Ovary (tissue), 9 donors: Measurements from ENCODE around the gene NTRK3. TPM values are rescaled to one million over a fixed set of nuclear protein-coding genes. Genes with fewer than 3 reads are reported as not detected.

Source experiments
- DNase-seq, 5 donors: peaks; one replicate each; pipeline ENCODE4 v3.0.0-alpha.2; 2019 to 2020
- H3K27ac ChIP-seq, 2 donors: fragments of 200-600 bp; one replicate each; pipeline versions ENCODE4 v1.5.1 to v1.8.0; 2019 to 2022
- H3K27me3 ChIP-seq: fragments of 200-600 bp; one replicate; pipeline ENCODE4 v1.8.0; 2022
- H3K36me3 ChIP-seq: fragments of 200-600 bp; sonication (generic); one replicate; pipeline ENCODE4 v1.5.1; 2019
- H3K4me1 ChIP-seq: one replicate; pipeline ENCODE4 v1.8.1; 2013; ENCODE audit warnings: mild to moderate bottlenecking, moderate library complexity; ENCODE audit not compliant: insufficient read depth
- H3K4me3 ChIP-seq: fragments of 200-600 bp; sonication (generic); one replicate; pipeline ENCODE4 v1.5.1; 2017
- H3K9me3 ChIP-seq, 2 donors: fragments of 200-600 bp in 1 of 2; sonication (generic) in 1 of 2; one replicate each; pipeline versions ENCODE4 v1.5.1 to v1.8.1; 2013 to 2019; ENCODE audit warnings: mild to moderate bottlenecking in 1 of 2, moderate library complexity in 1 of 2
- CTCF ChIP-seq, 3 donors: fragments of 450-650 bp in 2 of 3; fragments of 200-600 bp in 1 of 3; IDR thresholded peaks; one replicate each; pipeline versions ENCODE4 v1.5.1 to v1.8.0; 2016 to 2022; ENCODE audit warnings: antibody characterized with exemption in 3 of 3, mild to moderate bottlenecking in 1 of 3
- EP300 ChIP-seq: sonication (generic); formaldehyde crosslinking; IDR thresholded peaks from one replicate; pipeline ENCODE4 v1.6.1; 2017; ENCODE audit warnings: antibody characterized with exemption
- POLR2A ChIP-seq: fragments of 450-650 bp; IDR thresholded peaks from one replicate; pipeline ENCODE4 v1.6.1; 2017; ENCODE audit warnings: antibody characterized with exemption, mild to moderate bottlenecking, moderate library complexity
- WGBS, 3 donors: extraction: QIAGEN DNeasy Blood & Tissue Kit in 1 of 3; methylation state at CpG; one replicate each; pipeline versions ENCODE4 v1.1.5 to v1.1.7; 2013 to 2017; 5-methylcytosine and 5-hydroxymethylcytosine counted together
- intact Hi-C, 4 donors: fragments of 100-400 bp; cut with DNase I; formaldehyde crosslinking; loops; one replicate each; pipeline versions ENCODE4 v1.11.0 to v1.15.1; 2022 to 2023
- polyA plus RNA-seq, 2 donors: library from polyadenylated mRNA; stranded (reverse); fragments of 200-250 nt in 1 of 2; fragments of 350-450 nt in 1 of 2; fragmentation: Illumina TruSeq in 1 of 2; extraction: RNeasy Lipid Tissue Mini Kit (QIAGEN cat#74804) in 1 of 2; gene quantifications; one replicate each; pipeline ENCODE4 v1.2.3, GENCODE V29; 2013 to 2014
- total RNA-seq, 7 donors: library from RNA; depleted of rRNA in 2 of 7; stranded (reverse); fragments of >200 nt in 2 of 7; fragmentation: NEBNext Ultra II Directional in 3 of 7; extraction: Animal tissue kit (Norgen Biotek cat#: 25700) in 3 of 7; gene quantifications; one replicate each; pipeline versions ENCODE4 v1.1.0 to v1.2.4, GENCODE V29; 2016 to 2023
- donor health status: DM: no; HTN: no; CAD: no; lungs with moderate emphysema.
- donor health status: DM: no; HTN: no; CAD: no.
- donor health status: Bipolar disorder and iron deficiency.
- donor health status: DM: yes; HTN: yes; CAD: no.
- donor health status: DM: no; HTN: no; CAD: no.
- donor health status: DM: yes; HTN: yes; CAD: no.

NTRK3 gene
- total and polyA plus RNA-seq, 9 donors, result 0.77 to 14.6 (median 2.7) TPM

GRCh38 chr15:87944050-87944449 is 312.5 kb downstream of the NTRK3 start:
- intact Hi-C loops, result loop anchor here in 1 of 4 donors (10.0 kb wide), 1 partner anchor 131 kb away; no protein-coding TSS in a partner anchor
- 64 to 77% (median 65%) methylated on average over 3 of the region's 3 CpGs for WGBS, 3 donors
- Histone ChIP-seq H3K27ac (no peak overlapping the region), H3K9me3 (no peaks in the 10 kb centered on the region), H3K4me1 (no peaks in the 10 kb centered on the region), H3K27me3 (no peaks in the 10 kb centered on the region), H3K4me3 (no peak overlapping the region), H3K36me3 (no peaks in the 10 kb centered on the region)
- no peak for DNase-seq
- no peak for TF ChIP-seq POLR2A
- no peak for TF ChIP-seq EP300
- no peak for TF ChIP-seq CTCF (IDR thresholded peaks at IDR 0.05)

DNA sequence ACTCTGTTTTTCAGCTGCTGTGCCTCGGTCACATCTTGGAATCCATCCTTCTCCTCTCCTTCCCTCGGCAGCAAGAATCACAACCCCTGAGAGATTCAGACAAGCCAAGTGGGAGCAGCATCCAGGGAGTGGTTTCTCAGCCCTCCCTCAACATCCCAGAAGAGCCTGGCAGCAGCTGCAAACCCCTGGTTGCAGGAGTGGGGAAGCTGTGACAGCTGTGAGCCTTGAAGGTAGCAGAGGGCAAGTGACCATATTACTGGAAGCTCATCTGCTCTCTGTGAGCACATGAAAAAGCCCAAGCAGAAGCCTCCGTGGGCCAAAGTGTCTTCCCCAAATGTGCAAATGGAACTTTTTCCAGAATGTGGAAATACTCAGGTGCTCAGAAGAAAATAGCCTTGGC is 312.9 kb downstream of the NTRK3 start:
- H3K36me3 ChIP-seq, result no peaks in the 10 kb centered on the region
- no peak overlapping the region for H3K4me3 ChIP-seq
- 30 to 47% (median 43%) methylated on average over 3 of the region's 3 CpGs for WGBS, 3 donors
- no peaks in the 10 kb centered on the region for H3K9me3 ChIP-seq
- no peak for DNase-seq
- TF ChIP-seq EP300 (no peak), POLR2A (no peak), CTCF (IDR thresholded peaks at IDR 0.05) (no peak)
- H3K4me1 ChIP-seq, result no peaks in the 10 kb centered on the region
- H3K27ac ChIP-seq, result no peak overlapping the region
- intact Hi-C loops, result loop anchor here in 1 of 4 donors (10.0 kb wide), 1 partner anchor 131 kb away; no protein-coding TSS in a partner anchor
- no peaks in the 10 kb centered on the region for H3K27me3 ChIP-seq

- Histone ChIP-seq H3K9me3 (no peaks in the 10 kb centered on the region), H3K36me3 (no peaks in the 10 kb centered on the region)
- WGBS, 3 donors, result 57 to 69% (median 57%) methylated on average over 6 of the region's 6 CpGs
Measured at GRCh38 chr15:87942316-87942715, 314.2 kb downstream of the NTRK3 start.

GRCh38 chr15:87941606-87942005 is 314.9 kb downstream of the NTRK3 start:
- DNase-seq, result no peak
- WGBS, 3 donors, result 51 to 68% (median 52%) methylated on average over 5 of the region's 5 CpGs
- no peaks in the 10 kb centered on the region for H3K27me3 ChIP-seq
- no peaks in the 10 kb centered on the region for H3K36me3 ChIP-seq
- H3K4me1 ChIP-seq, result no peaks in the 10 kb centered on the region
- no peaks in the 10 kb centered on the region for H3K9me3 ChIP-seq
- TF ChIP-seq CTCF (IDR thresholded peaks at IDR 0.05), result no peak
- H3K27ac ChIP-seq, result no peak overlapping the region
- no peak overlapping the region for H3K4me3 ChIP-seq
- intact Hi-C loops, result loop anchor here in 1 of 4 donors (10.0 kb wide), 1 partner anchor 133 kb away; no protein-coding TSS in a partner anchor

More at GRCh38 chr15:87942316-87942715, 314.2 kb downstream of the NTRK3 start:
- H3K27ac ChIP-seq, result no peak overlapping the region
- H3K27me3 ChIP-seq, result no peaks in the 10 kb centered on the region
- DNase-seq, result no peak
- TF ChIP-seq EP300, result no peak
- no peak for TF ChIP-seq POLR2A
- no peak for TF ChIP-seq CTCF (IDR thresholded peaks at IDR 0.05)
- H3K4me3 ChIP-seq, result no peak overlapping the region
- no peaks in the 10 kb centered on the region for H3K4me1 ChIP-seq
- intact Hi-C loops, result loop anchor here in 1 of 4 donors (10.0 kb wide), 1 partner anchor 132 kb away; no protein-coding TSS in a partner anchor
